NT2/D1 (cell line): ENCODE data around the gene G6PC3.

Source experiments
- SUZ12 ChIP-seq: IDR thresholded peaks from 2 replicates; pipeline ENCODE4 v1.6.1; 2011; ENCODE audit not compliant: insufficient read length, insufficient read depth; ENCODE audit errors: extremely low read depth
- YY1 ChIP-seq: IDR thresholded peaks from 2 replicates; pipeline ENCODE4 v1.6.1; 2011; ENCODE audit not compliant: insufficient read length, insufficient read depth
- ZNF274 ChIP-seq: IDR thresholded peaks from 2 replicates; pipeline ENCODE4 v1.6.1; 2011; ENCODE audit warnings: mild to moderate bottlenecking, low read depth, low read length

- TF ChIP-seq ZNF274 (no peak), YY1 (no peak), SUZ12 (no peak)
Measured at GRCh38 chr17:44044071-44044470, 26.5 kb upstream of the G6PC3 start.
